Testis (tissue), 3 donors: ENCODE measurements around the gene IQCH. TPM values are rescaled to one million over a fixed set of nuclear protein-coding genes. Genes with fewer than 3 reads are reported as not detected.

Experiments
- DNase-seq: peaks from one replicate; pipeline ENCODE4 v3.0.0-alpha.2; 2019
- H3K27ac ChIP-seq, 2 donors: fragments of 200-600 bp; sonication (generic); one replicate each; pipeline ENCODE4 v1.5.1; 2019
- H3K27me3 ChIP-seq: fragments of 200-600 bp; sonication (generic); one replicate; pipeline ENCODE4 v1.5.1; 2019
- H3K36me3 ChIP-seq: fragments of 200-600 bp; sonication (generic); one replicate; pipeline ENCODE4 v1.5.1; 2017; ENCODE audit warnings: low read depth; ENCODE audit errors: missing control alignments
- H3K4me1 ChIP-seq: fragments of 200-600 bp; sonication (generic); one replicate; pipeline ENCODE4 v1.5.1; 2019
- H3K4me3 ChIP-seq, 2 donors: fragments of 200-600 bp; sonication (generic); one replicate each; pipeline ENCODE4 v1.5.1; 2017 to 2019
- H3K9me3 ChIP-seq: fragments of 200-600 bp; sonication (generic); one replicate; pipeline ENCODE4 v1.5.1; 2017
- POLR2A ChIP-seq: fragments of 450-650 bp; IDR thresholded peaks from one replicate; pipeline ENCODE4 v1.6.1; 2017; ENCODE audit warnings: antibody characterized with exemption, mild to moderate bottlenecking, moderate library complexity
- WGBS, 2 donors: methylation state at CpG; one replicate each; pipeline ENCODE4 v1.1.5; 2018; 5-methylcytosine and 5-hydroxymethylcytosine counted together
- intact Hi-C: fragments of 100-400 bp; cut with DNase I; formaldehyde crosslinking; loops from one replicate; pipeline ENCODE4 v1.15.1; 2023; ENCODE audit warnings: low total_unique reads
- polyA plus RNA-seq: library from polyadenylated mRNA; stranded (reverse); fragments of 350-450 nt; fragmentation: Illumina TruSeq; extraction: RNeasy Lipid Tissue Mini Kit (QIAGEN cat#74804); gene quantifications from one replicate; pipeline ENCODE4 v1.2.3, GENCODE V29; 2014; ENCODE audit warnings: low read depth, low replicate concordance; ENCODE audit not compliant: insufficient read depth
- total RNA-seq, 2 donors: library from RNA; depleted of rRNA; stranded (reverse); fragments of >200 nt; gene quantifications; one replicate each; pipeline ENCODE4 v1.2.3, GENCODE V29; 2016
- TF ChIP-seq, protein P1 (sequence below), 3 experiments: fragments of 450-650 bp in 2 of 3; fragments of 200-600 bp in 1 of 3; sonication (generic) in 1 of 3; IDR thresholded peaks; one replicate each; pipeline ENCODE4 v1.5.1; 2016 to 2019; ENCODE audit warnings: antibody characterized with exemption in 3 of 3, mild to moderate bottlenecking in 2 of 3, moderate library complexity in 1 of 3

Gene IQCH
- total and polyA plus RNA-seq, 3 donors from 2014 or later, result 23.5 to 42.2 (median 31.9) TPM

DNA sequence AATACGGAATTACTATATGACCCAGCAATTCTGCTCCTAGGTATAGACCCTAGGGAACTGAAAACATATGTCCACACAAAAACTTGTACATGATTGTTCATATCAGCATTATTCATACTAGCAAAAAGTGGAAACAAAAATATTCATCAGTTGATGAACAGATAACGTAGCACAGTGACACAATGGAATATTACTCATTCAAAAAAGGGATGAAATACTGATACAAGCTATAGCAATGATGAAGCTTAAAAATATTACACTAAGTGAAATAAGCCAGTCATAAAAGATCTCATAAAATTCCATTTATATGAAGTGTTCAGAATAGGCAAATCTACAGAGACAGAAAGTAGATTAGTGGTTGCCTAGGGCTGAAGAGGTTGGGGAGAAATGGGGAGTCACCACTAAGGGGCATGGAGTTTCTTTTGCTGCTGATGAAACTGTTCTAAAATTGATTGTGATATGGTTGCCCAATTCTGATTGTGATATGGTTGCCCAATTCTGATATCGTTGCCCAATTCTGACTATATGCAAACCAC is 276.9 kb downstream of the IQCH start:
- no peak for DNase-seq
- intact Hi-C loops, result no loop called here
- Histone ChIP-seq H3K27ac (no peak overlapping the region), H3K4me3 (no peak overlapping the region), H3K4me1 (no peaks in the 10 kb centered on the region), H3K27me3 (no peaks in the 10 kb centered on the region), H3K9me3 (no peaks in the 10 kb centered on the region), H3K36me3 (no peaks in the 10 kb centered on the region)
- WGBS, 2 donors, result 79 to 81% methylated on average over 3 of the region's 3 CpGs
- no peak for TF ChIP-seq POLR2A

DNA sequence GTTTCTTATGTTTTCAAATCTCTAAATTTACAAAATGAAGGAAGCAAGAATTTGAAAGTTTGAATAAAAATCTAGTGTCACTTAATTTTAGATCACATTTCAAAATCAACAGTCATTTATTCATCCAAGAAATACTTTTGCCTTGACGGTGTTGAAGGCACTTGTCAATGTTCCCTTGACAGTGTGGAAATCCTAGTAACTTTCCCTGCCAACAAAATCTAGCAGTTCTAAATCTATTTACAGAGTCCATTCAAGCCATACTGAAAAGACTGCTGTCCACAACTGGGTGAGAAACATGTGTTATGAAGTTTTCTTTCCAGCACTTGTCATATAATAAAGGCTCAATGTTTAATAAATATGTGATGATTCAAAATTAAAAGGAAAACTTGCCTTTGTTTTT is 279.3 kb downstream of the IQCH start:
- no peaks in the 10 kb centered on the region for H3K9me3 ChIP-seq
- TF ChIP-seq, protein P1, sequence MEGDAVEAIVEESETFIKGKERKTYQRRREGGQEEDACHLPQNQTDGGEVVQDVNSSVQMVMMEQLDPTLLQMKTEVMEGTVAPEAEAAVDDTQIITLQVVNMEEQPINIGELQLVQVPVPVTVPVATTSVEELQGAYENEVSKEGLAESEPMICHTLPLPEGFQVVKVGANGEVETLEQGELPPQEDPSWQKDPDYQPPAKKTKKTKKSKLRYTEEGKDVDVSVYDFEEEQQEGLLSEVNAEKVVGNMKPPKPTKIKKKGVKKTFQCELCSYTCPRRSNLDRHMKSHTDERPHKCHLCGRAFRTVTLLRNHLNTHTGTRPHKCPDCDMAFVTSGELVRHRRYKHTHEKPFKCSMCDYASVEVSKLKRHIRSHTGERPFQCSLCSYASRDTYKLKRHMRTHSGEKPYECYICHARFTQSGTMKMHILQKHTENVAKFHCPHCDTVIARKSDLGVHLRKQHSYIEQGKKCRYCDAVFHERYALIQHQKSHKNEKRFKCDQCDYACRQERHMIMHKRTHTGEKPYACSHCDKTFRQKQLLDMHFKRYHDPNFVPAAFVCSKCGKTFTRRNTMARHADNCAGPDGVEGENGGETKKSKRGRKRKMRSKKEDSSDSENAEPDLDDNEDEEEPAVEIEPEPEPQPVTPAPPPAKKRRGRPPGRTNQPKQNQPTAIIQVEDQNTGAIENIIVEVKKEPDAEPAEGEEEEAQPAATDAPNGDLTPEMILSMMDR (IDR thresholded peaks at IDR 0.05), result no peak
- no peak for TF ChIP-seq POLR2A
- intact Hi-C loops, result no loop called here
- no peak overlapping the region for H3K27ac ChIP-seq
- no peaks in the 10 kb centered on the region for H3K27me3 ChIP-seq
- H3K36me3 ChIP-seq, result no peaks in the 10 kb centered on the region
- WGBS, 2 donors, result 91 to 92% methylated on average over 1 of the region's 1 CpG
- no peak overlapping the region for H3K4me3 ChIP-seq
- no peak for DNase-seq
- no peaks in the 10 kb centered on the region for H3K4me1 ChIP-seq

DNA sequence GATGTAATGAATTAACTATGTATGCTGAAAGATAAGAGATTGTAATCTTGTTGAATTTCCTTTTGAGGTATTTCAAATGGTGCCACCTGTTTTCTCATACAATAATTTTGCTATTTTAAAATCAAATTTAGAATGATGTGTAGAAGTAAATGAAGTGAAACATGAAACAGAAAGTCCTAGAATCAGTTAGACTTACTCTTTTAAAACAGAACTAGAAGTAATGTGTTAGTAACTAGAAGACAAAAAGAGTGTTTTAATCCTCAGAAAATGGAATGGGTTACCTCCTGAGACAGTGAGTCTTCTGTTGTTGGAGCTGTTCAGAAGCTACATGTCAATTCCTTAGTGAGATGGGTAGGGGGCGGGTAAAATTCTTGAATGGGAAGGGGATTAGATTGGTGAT is 279.8 kb downstream of the IQCH start:
- Histone ChIP-seq H3K4me3 (no peak overlapping the region), H3K27me3 (no peaks in the 10 kb centered on the region), H3K27ac (no peak overlapping the region), H3K36me3 (no peaks in the 10 kb centered on the region), H3K4me1 (no peaks in the 10 kb centered on the region), H3K9me3 (no peaks in the 10 kb centered on the region)
- intact Hi-C loops, result no loop called here
- 100% methylated on average over 1 of the region's 1 CpG for WGBS, 2 donors
- no peak for TF ChIP-seq POLR2A
- no peak for DNase-seq

DNA sequence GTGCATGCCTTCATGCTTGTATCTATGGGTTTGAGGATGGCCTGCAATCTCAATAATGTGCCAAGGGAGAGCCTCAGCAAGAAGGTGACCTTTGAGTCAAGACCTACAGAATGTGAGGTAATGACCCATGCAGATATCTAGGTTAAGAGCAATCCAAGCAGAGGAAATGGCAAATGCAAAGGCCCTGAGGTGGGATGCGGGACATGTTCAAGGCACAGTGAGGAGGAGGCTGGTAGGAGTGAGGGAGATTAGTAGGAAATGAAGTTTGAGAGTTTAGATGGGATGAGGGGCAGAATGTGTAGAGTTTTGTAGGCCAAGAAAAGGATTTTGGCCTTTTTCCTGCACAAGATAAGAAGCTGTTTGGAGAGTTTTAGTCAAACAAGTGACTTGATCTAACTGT is 283.2 kb downstream of the IQCH start:
- Histone ChIP-seq H3K27me3 (no peaks in the 10 kb centered on the region), H3K4me3 (no peak overlapping the region), H3K4me1 (no peaks in the 10 kb centered on the region), H3K27ac (no peak overlapping the region), H3K9me3 (no peaks in the 10 kb centered on the region), H3K36me3 (no peaks in the 10 kb centered on the region)
- TF ChIP-seq, protein P1 (IDR thresholded peaks at IDR 0.05), result no peak
- TF ChIP-seq POLR2A, result no peak
- no peak for DNase-seq
- intact Hi-C loops, result no loop called here
- 94 to 100% methylated on average over 1 of the region's 1 CpG for WGBS, 2 donors

DNA sequence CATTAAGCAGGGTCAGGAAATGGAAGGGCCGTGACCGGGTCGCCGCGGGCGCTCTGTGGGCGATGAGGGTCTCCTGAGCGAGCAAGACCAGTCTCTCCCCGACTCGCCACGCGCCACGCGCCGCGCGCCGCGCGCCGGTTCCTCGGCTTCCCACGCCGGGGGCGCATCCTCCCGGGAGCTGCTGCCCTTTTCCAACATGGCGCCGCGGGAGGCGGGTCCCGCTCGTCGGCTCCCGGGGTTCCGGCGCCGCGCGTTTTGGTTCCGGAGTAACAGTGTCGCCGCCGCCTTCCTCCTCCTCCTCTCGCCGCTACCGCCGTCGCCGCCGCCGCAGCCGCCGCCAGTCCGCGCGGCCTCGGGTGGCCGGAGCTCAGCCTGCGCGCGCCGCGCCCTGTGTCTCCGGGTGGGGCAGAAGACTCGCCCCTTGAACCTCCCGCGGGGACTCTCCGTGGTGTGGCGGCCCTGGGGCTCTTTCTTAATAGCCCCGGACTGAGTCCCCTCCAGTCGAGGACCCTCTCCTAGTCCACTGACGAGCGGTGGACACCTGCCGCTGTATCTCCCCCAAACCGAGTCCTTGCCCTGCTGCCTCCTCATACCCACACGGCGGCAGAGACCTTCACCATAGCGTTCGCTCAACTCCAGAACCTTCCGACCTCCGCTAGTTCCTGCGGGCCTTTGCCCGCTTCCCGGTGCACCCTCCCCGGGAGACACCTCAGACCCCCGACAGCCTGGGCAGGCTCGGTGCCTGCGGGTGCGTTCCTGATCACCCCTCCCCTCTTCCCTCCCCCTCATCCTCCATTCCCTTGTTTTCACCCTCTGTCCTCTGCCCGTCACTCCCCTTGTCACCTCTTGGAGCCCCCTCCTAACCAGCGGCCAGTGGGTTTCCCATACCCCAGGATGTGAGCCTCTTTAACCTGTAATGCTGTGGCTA is 288.1 kb downstream of the IQCH start, which contains the start of gene MAP2K5:
MAP2K5 (plus strand) TSS at position 284 of the 928 bp plus-strand sequence; CDS start at position 917, 633 bp downstream.
- intact Hi-C loops, result no loop called here
- Histone ChIP-seq H3K36me3 (no peaks in the 10 kb centered on the region), H3K9me3 (no peaks in the 10 kb centered on the region), H3K27ac (peak within 1 kb of the TSS; percentile 84 to 92), H3K4me3 (peak within 1 kb of the TSS; percentile 85 to 91), H3K27me3 (no peaks in the 10 kb centered on the region), H3K4me1 (peaks cover 12% of the 10 kb centered on the region)
- WGBS, 2 donors, result 0 to 3% methylated on average over 15 to 71 of the region's 91 CpGs
- DNase-seq, result peak; percentile 92
- TF ChIP-seq POLR2A, result no peak
- TF ChIP-seq, protein P1 (IDR thresholded peaks at IDR 0.05), result no peak
